Osteocyte (in vitro differentiated cells): ENCODE measurements around the gene RALGPS2. TPM values are rescaled to one million over a fixed set of nuclear protein-coding genes. Genes with fewer than 3 reads are reported as not detected.
A peak's percentile ranks its signal among the peaks of the same experiment; 100 is the strongest.

Experiments used
- DNase-seq: peaks from one replicate; pipeline ENCODE4 v3.0.0; 2021; ENCODE audit warnings: mixed read lengths; ENCODE audit not compliant: unreplicated experiment; ENCODE audit errors: extremely low spot score
- H3K27ac Mint-ChIP-seq: one replicate; pipeline ENCODE4 v1.8.0; 2021; ENCODE audit warnings: mild to moderate bottlenecking, mixed read lengths; ENCODE audit not compliant: unreplicated experiment
- H3K27me3 Mint-ChIP-seq: one replicate; pipeline ENCODE4 v1.8.0; 2021; ENCODE audit warnings: mixed read lengths; ENCODE audit not compliant: unreplicated experiment
- H3K36me3 Mint-ChIP-seq: one replicate; pipeline ENCODE4 v1.8.0; 2021; ENCODE audit warnings: mixed read lengths; ENCODE audit not compliant: unreplicated experiment
- H3K4me1 Mint-ChIP-seq: one replicate; pipeline ENCODE4 v1.8.0; 2021; ENCODE audit warnings: mixed read lengths; ENCODE audit not compliant: unreplicated experiment
- H3K4me3 Mint-ChIP-seq: one replicate; pipeline ENCODE4 v1.8.0; 2021; ENCODE audit warnings: mild to moderate bottlenecking, moderate library complexity, mixed read lengths; ENCODE audit not compliant: unreplicated experiment
- H3K9me3 Mint-ChIP-seq: one replicate; pipeline ENCODE4 v1.8.0; 2021; ENCODE audit warnings: mixed read lengths; ENCODE audit not compliant: unreplicated experiment
- total RNA-seq: library from RNA; stranded (reverse); gene quantifications from 2 replicates; pipeline ENCODE4 v1.2.1, GENCODE V29; 2021
- TF ChIP-seq, protein P1 (sequence below): fragments of 200-600 bp; sonication (generic); IDR thresholded peaks from 2 replicates; pipeline ENCODE4 v1.5.0; 2021; ENCODE audit warnings: antibody characterized with exemption, mild to moderate bottlenecking, moderate library complexity

The RALGPS2 gene
- total RNA-seq, 1 donor from 2014 or later: 6.5 TPM

GRCh38 chr1:178772952-178773351, 47.9 kb downstream of the RALGPS2 start:
- Mint-ChIP-seq H3K27ac (no peak overlapping the region), H3K27me3 (no peaks in the 10 kb centered on the region), H3K9me3 (no peaks in the 10 kb centered on the region), H3K4me1 (no peaks in the 10 kb centered on the region), H3K36me3 (peaks cover 5% of the 10 kb centered on the region), H3K4me3 (no peak overlapping the region)
- TF ChIP-seq, protein P1, sequence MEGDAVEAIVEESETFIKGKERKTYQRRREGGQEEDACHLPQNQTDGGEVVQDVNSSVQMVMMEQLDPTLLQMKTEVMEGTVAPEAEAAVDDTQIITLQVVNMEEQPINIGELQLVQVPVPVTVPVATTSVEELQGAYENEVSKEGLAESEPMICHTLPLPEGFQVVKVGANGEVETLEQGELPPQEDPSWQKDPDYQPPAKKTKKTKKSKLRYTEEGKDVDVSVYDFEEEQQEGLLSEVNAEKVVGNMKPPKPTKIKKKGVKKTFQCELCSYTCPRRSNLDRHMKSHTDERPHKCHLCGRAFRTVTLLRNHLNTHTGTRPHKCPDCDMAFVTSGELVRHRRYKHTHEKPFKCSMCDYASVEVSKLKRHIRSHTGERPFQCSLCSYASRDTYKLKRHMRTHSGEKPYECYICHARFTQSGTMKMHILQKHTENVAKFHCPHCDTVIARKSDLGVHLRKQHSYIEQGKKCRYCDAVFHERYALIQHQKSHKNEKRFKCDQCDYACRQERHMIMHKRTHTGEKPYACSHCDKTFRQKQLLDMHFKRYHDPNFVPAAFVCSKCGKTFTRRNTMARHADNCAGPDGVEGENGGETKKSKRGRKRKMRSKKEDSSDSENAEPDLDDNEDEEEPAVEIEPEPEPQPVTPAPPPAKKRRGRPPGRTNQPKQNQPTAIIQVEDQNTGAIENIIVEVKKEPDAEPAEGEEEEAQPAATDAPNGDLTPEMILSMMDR: no peak
- no peak for DNase-seq

GRCh38 chr1:178774263-178774662, 49.2 kb downstream of the RALGPS2 start:
- H3K36me3 Mint-ChIP-seq: peaks cover 4% of the 10 kb centered on the region
- H3K27ac Mint-ChIP-seq: no peak overlapping the region
- H3K4me3 Mint-ChIP-seq: no peak overlapping the region
- TF ChIP-seq, protein P1: peak; percentile 58
- H3K27me3 Mint-ChIP-seq: no peaks in the 10 kb centered on the region
- H3K9me3 Mint-ChIP-seq: no peaks in the 10 kb centered on the region
- H3K4me1 Mint-ChIP-seq: no peaks in the 10 kb centered on the region
- no peak for DNase-seq

GRCh38 chr1:178776553-178776952, 51.5 kb downstream of the RALGPS2 start:
- no peaks in the 10 kb centered on the region for H3K9me3 Mint-ChIP-seq
- TF ChIP-seq, protein P1: no peak
- no peaks in the 10 kb centered on the region for H3K4me1 Mint-ChIP-seq
- H3K36me3 Mint-ChIP-seq: peaks cover 3% of the 10 kb centered on the region
- no peak for DNase-seq
- H3K27ac Mint-ChIP-seq: no peak overlapping the region
- no peak overlapping the region for H3K4me3 Mint-ChIP-seq
- no peaks in the 10 kb centered on the region for H3K27me3 Mint-ChIP-seq

DNA sequence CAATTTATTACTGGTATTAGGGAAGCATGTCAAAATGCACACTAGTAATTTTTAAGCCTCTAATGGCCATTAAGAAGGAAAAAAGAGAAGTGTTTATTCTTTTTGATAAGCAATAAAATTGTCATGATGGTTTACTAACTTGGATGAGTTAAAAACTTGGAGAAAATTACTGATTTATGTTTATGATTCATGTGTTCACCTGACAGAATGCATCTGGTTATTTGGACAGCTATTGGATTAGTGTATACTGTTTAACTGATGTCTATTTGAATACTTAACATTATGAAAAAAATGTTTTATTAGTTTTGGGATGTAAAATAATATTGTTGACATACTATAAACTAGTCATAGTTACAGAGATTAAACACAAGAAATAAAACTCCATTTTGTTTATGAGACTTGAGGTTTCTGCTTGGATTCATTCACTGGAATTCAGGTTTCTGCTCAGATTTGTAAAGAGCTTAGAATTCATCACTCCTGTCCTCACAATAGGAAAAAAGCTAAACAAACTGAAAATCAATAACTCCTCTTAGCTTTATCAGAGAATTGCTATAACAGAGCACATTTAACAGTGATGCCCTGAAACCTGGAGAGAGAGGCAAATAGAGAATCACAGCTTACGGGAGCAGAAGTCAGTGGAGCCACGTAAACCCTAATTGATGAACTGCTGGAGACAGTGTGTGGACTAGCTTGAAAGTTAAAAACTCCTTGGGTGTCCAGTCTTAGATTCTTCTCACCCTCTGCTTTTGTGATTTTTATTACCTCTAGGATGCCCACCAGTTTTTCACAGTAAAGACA, 56.7 kb downstream of the RALGPS2 start:
- DNase-seq: no peak
- no peak overlapping the region for H3K4me3 Mint-ChIP-seq
- no peak overlapping the region for H3K27ac Mint-ChIP-seq

GRCh38 chr1:178784131-178784536, 59.1 kb downstream of the RALGPS2 start:
- no peak for DNase-seq
- TF ChIP-seq, protein P1: no peak
- Mint-ChIP-seq H3K4me1 (no peaks in the 10 kb centered on the region), H3K27ac (no peak overlapping the region), H3K4me3 (no peak overlapping the region), H3K9me3 (no peaks in the 10 kb centered on the region), H3K27me3 (no peaks in the 10 kb centered on the region), H3K36me3 (peaks cover 2% of the 10 kb centered on the region)

More for the DNA sequence above, 56.7 kb downstream of the RALGPS2 start:
- H3K9me3 Mint-ChIP-seq: no peaks in the 10 kb centered on the region
- no peaks in the 10 kb centered on the region for H3K27me3 Mint-ChIP-seq
- TF ChIP-seq, protein P1: no peak
- H3K36me3 Mint-ChIP-seq: peaks cover 2% of the 10 kb centered on the region
- H3K4me1 Mint-ChIP-seq: no peaks in the 10 kb centered on the region
